GM12878 (cell line): Measurements from ENCODE around the gene ENDOV. TPM values are rescaled to one million over a fixed set of nuclear protein-coding genes. Genes with fewer than 3 reads are reported as not detected.

ENCODE experiments used
- ATAC-seq: fragments of 200-7000 bp; cut with Tn5 transposase; 3 replicates; pipeline ENCODE4 v1.9.1; 2020; ENCODE audit warnings: mild to moderate bottlenecking, moderate library complexity
- BruUV-seq: library from RNA; stranded (reverse); fragments of 400-500 nt; replicated peaks from 2 replicates; lab custom pipeline; 2021; lab: Mats Ljungman, UMichigan
- CTCF ChIA-PET: fragments of 300-600 bp; sonication (Branson Sonifier 250); formaldehyde crosslinking; extraction: SDS; loops from one replicate; lab custom pipeline; 2021; ENCODE audit warnings: inconsistent platforms; lab: Yijun Ruan, JAX
- POLR2A ChIA-PET: fragments of 350-600 bp; formaldehyde crosslinking; extraction: SDS; loops from one replicate; lab custom pipeline; 2021; ENCODE audit warnings: inconsistent platforms; lab: Charles Lee
- RAD21 ChIA-PET: fragments of 300-600 bp; sonication (Branson Sonifier 250); formaldehyde crosslinking; loops from one replicate; lab custom pipeline; 2023; ENCODE audit warnings: antibody characterized with exemption; ENCODE audit not compliant: unreplicated experiment; lab: Charles Lee
- SMC1A ChIA-PET: fragments of 300-600 bp; sonication (Branson Sonifier 250); formaldehyde crosslinking; loops from one replicate; lab custom pipeline; 2023; ENCODE audit not compliant: unreplicated experiment, uncharacterized antibody; lab: Charles Lee
- DNase-seq: peaks from one replicate; pipeline ENCODE4 v3.0.0-alpha.2; 2011; ENCODE audit warnings: low read depth, low spot score
- FAIRE-seq: peaks from 3 replicates; lab custom pipeline; 2011; peaks lifted over from hg19 to GRCh38; lab: Jason Lieb, UNC
- H2AFZ ChIP-seq: 2 replicates; pipeline ENCODE4 v1.6.0; 2011; ENCODE audit warnings: low read depth, low read length, control low read depth; ENCODE audit not compliant: control insufficient read depth
- H3K27ac ChIP-seq: 2 replicates; pipeline ENCODE4 v1.5.1; 2011; ENCODE audit warnings: control low read depth; ENCODE audit not compliant: control insufficient read depth, insufficient read depth
- H3K27me3 ChIP-seq, 2 experiments: replicated peaks in 1 of 2; 2 replicates each; pipeline versions ENCODE4 v1.6.0 to v1.6.1; 2011; ENCODE audit warnings: low read length in 1 of 2; ENCODE audit not compliant: control insufficient read depth in 2 of 2, insufficient read depth in 2 of 2
- H3K36me3 ChIP-seq, 2 experiments: 2 replicates each; pipeline ENCODE4 v1.5.1; 2011; ENCODE audit warnings: low read length in 1 of 2; ENCODE audit not compliant: control insufficient read depth in 2 of 2, insufficient read depth in 2 of 2
- H3K4me1 ChIP-seq: 2 replicates; pipeline ENCODE4 v1.6.1; 2011; ENCODE audit warnings: mild to moderate bottlenecking, low read length, moderate library complexity, mixed read lengths; ENCODE audit not compliant: control insufficient read depth, insufficient read depth
- H3K4me2 ChIP-seq: 2 replicates; pipeline ENCODE4 v1.6.0; 2011; ENCODE audit warnings: control low read depth; ENCODE audit not compliant: control insufficient read depth, insufficient read depth
- H3K4me3 ChIP-seq: fragments of 200-600 bp; sonication (generic); 2 replicates; pipeline ENCODE4 v1.5.1; 2016
- H3K79me2 ChIP-seq: 2 replicates; pipeline ENCODE4 v1.6.0; 2011; ENCODE audit warnings: low read length; ENCODE audit not compliant: control insufficient read depth, insufficient read depth
- H3K9ac ChIP-seq: 2 replicates; pipeline ENCODE4 v1.8.0; 2011; ENCODE audit warnings: low read length, control low read depth, mixed read lengths; ENCODE audit not compliant: control insufficient read depth, insufficient read depth
- H3K9me3 ChIP-seq: replicated peaks from 3 replicates; pipeline ENCODE4 v1.5.1; 2011; ENCODE audit warnings: mild to moderate bottlenecking, low read length; ENCODE audit not compliant: control insufficient read depth, insufficient read depth
- H4K20me1 ChIP-seq: 2 replicates; pipeline ENCODE4 v1.6.0; 2011; ENCODE audit not compliant: control insufficient read depth, insufficient read depth
- ESRRA ChIP-seq: IDR thresholded peaks from 2 replicates; pipeline ENCODE4 v1.6.1; 2012; ENCODE audit warnings: mild to moderate bottlenecking, low read length, improper control_type of control experiment
- EZH2 ChIP-seq: IDR thresholded peaks from 2 replicates; pipeline ENCODE4 v1.6.1; 2012; ENCODE audit warnings: low read depth, mild to moderate bottlenecking, control low read depth, inconsistent platforms, low read length, borderline replicate concordance; ENCODE audit not compliant: control insufficient read depth
- RBBP5 ChIP-seq: fragments of 200-600 bp; sonication (generic); conservative IDR thresholded peaks from 2 replicates; pipeline ENCODE4 v1.6.1; 2016
- SUPT20H ChIP-seq: IDR thresholded peaks from 2 replicates; pipeline ENCODE4 v1.6.1; 2011; ENCODE audit warnings: low read depth, mild to moderate bottlenecking, low read length, moderate library complexity, borderline replicate concordance; ENCODE audit not compliant: control insufficient read depth
- ZNF622 ChIP-seq: fragments of 450-650 bp; IDR thresholded peaks from 2 replicates; pipeline ENCODE4 v1.6.1; 2017; ENCODE audit warnings: mild to moderate bottlenecking, inconsistent platforms
- WGBS: methylation state at CpG from one replicate; pipeline ENCODE4 v1.1.6; 2016; ENCODE audit warnings: low lambda C conversion rate; ENCODE audit not compliant: insufficient replicate concordance, insufficient coverage; ENCODE audit errors: missing lambda C conversion rate; 5-methylcytosine and 5-hydroxymethylcytosine counted together
- in situ Hi-C: fragments of 300-500 bp; cut with MboI; formaldehyde crosslinking; loops from 9 replicates; pipeline ENCODE4 v1.14.3; 2018; ENCODE audit warnings: mixed read lengths
- intact Hi-C: fragments of 100-400 bp; cut with micrococcal nuclease; formaldehyde crosslinking; loops from one replicate; pipeline ENCODE4 v1.14.2; 2022; ENCODE audit not compliant: unreplicated experiment
- polyA plus RNA-seq, 11 experiments: library from polyadenylated mRNA; depleted of rRNA in 4 of 11; unstranded in 6 of 11; stranded (reverse) in 5 of 11; fragments of >200 nt; fragmentation: Nextera tagmentation in 4 of 11; fragmentation: Illumina TruSeq in 1 of 11; extraction: Ambion mirVana in 4 of 11; extraction: Trizol in 1 of 11; gene quantifications; 1 replicate in 1 of 11; 2 replicates in 10 of 11; pipeline versions ENCODE4 v1.2.1 to v1.2.3, GENCODE V29; 2011 to 2016; ENCODE audit warnings: inconsistent platforms in 2 of 11, missing spikeins in 2 of 11, low read depth in 1 of 11
- total RNA-seq, 4 experiments: library from RNA; depleted of rRNA in 3 of 4; stranded (reverse); fragments of >200 nt in 3 of 4; fragmentation: Illumina TruSeq in 1 of 4; extraction: Trizol in 1 of 4; gene quantifications; 2 replicates each; pipeline versions ENCODE4 v1.2.1 to v1.2.3, GENCODE V29; 2013 to 2021
- TF ChIP-seq, protein P1 (sequence below): fragments of 450-650 bp; conservative IDR thresholded peaks from 2 replicates; pipeline ENCODE4 v1.6.1; 2017; ENCODE audit warnings: mild to moderate bottlenecking, moderate library complexity

The ENDOV gene
- total and polyA plus RNA-seq, 10 of the 15 experiments (the other 5 are each of a cell fraction or from before 2014, with no cell fraction given): 0.63 to 11.9 (median 8.1) TPM

DNA sequence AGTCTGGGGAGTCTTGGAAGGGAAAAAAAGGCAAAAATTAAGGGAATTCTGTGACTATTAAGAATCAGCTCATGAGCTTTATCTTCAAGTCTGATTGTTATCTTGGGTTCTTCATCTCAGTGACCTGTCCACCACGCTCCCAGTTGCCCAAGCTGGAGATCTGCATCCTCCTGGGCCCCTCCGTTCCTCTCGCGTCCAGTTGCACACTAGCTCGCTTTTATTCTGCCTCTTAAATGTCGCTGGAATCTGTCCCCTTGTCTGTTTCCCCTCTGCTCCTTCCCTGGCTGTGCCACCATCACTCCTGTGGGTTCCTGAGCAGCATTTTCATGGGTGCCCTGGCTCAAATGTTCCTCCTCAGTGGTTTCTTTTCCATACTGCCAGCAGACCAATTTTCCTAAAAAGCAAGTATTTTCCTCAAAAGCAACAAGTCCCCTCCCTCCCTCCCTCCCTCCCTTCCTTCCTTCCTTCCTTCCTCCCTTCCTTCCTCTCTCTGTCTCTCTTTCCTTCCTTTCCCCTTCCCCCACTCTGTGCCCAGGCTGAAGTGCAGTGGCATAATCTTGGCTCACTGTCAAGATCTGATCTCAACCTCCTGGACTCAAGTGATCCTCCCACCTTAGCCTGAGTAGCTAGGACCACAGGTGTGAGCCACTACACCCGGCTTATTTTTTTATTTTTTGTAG is 1.4 kb downstream of the ENDOV start:
- no peaks in the 10 kb centered on the region for H3K4me1 ChIP-seq
- intact Hi-C loops: no loop called here
- H3K4me2 ChIP-seq: peak overlapping the region; percentile 99; the same call in 1 of the 2 replicates
- 74% methylated on average over 7 of the region's 7 CpGs for WGBS
- DNase-seq: no peak
- in situ Hi-C loops: no loop called here
- no peaks in the 10 kb centered on the region for H3K27me3 ChIP-seq
- no peak overlapping the region for H2AFZ ChIP-seq
- no peak for ATAC-seq
- SMC1A ChIA-PET: interaction anchor here (1.7 kb wide), 1 partner anchor 38 kb away, joined by 3 read pairs; no protein-coding TSS in a partner anchor
- no peaks in the 10 kb centered on the region; the same call in 1 of the 2 replicates for H4K20me1 ChIP-seq
- TF ChIP-seq SUPT20H (no peak), EZH2 (no peak), ZNF622 (no peak), ESRRA (no peak), RBBP5 (no peak)
- TF ChIP-seq, protein P1, sequence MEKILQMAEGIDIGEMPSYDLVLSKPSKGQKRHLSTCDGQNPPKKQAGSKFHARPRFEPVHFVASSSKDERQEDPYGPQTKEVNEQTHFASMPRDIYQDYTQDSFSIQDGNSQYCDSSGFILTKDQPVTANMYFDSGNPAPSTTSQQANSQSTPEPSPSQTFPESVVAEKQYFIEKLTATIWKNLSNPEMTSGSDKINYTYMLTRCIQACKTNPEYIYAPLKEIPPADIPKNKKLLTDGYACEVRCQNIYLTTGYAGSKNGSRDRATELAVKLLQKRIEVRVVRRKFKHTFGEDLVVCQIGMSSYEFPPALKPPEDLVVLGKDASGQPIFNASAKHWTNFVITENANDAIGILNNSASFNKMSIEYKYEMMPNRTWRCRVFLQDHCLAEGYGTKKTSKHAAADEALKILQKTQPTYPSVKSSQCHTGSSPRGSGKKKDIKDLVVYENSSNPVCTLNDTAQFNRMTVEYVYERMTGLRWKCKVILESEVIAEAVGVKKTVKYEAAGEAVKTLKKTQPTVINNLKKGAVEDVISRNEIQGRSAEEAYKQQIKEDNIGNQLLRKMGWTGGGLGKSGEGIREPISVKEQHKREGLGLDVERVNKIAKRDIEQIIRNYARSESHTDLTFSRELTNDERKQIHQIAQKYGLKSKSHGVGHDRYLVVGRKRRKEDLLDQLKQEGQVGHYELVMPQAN: no peak
- RAD21 ChIA-PET: interaction anchor here (0.6 kb wide), 1 partner anchor 21 kb away, joined by 3 read pairs; no protein-coding TSS in a partner anchor
- no peaks in the 10 kb centered on the region; a peak in 1 of 4 replicates for H3K36me3 ChIP-seq
- no TSS peak for BruUV-seq
- peak overlapping the region; percentile 93; the same call in 1 of the 2 replicates for H3K4me3 ChIP-seq
- no peak overlapping the region for H3K27ac ChIP-seq
- POLR2A ChIA-PET: interaction anchor here (0.6 to 1.2 kb wide), 3 partner anchors 38 to 893 kb away, joined by 3 to 5 read pairs (median 3); no protein-coding TSS in a partner anchor
- H3K79me2 ChIP-seq: peaks cover 5% of the 10 kb centered on the region
- H3K9ac ChIP-seq: no peak overlapping the region
- CTCF ChIA-PET: no interaction called here
- FAIRE-seq: no peak
- H3K9me3 ChIP-seq: no peaks in the 10 kb centered on the region
